ENCODE data around the gene USP14. TPM values are rescaled to one million over a fixed set of nuclear protein-coding genes. Genes with fewer than 3 reads are reported as not detected.

Gene USP14
- total and polyA plus RNA-seq, 2 experiments from 2014 or later: 82.4 to 83.5 TPM

- Histone ChIP-seq H3K4me2 (no peak overlapping the region), H4K20me1 (replicated peaks; ENCODE audit: insufficient read depth) (no peaks in the 10 kb centered on the region), H3K27ac (ENCODE audit: low read depth) (no peak overlapping the region), H3K27me3 (ENCODE audit: insufficient read depth) (no peaks in the 10 kb centered on the region), H3K9me2 (ENCODE audit: insufficient read depth) (no peaks in the 10 kb centered on the region), H3K4me3 (no peak overlapping the region), H3K36me3 (ENCODE audit: insufficient read depth) (no peaks in the 10 kb centered on the region), H3K4me1 (ENCODE audit: insufficient read depth) (no peaks in the 10 kb centered on the region), H3F3A (replicated peaks; ENCODE audit: low read depth) (no peaks in the 10 kb centered on the region), H2AFZ (no peak overlapping the region), H3K79me2 (replicated peaks; ENCODE audit: insufficient read depth) (no peaks in the 10 kb centered on the region)
- Mint-ChIP-seq H3K27ac (no peak overlapping the region), H3K9me3 (peaks cover 3% of the 10 kb centered on the region; the same call in 2 of the 3 replicates), H3K27me3 (ENCODE audit: insufficient read depth, low read depth, poor library complexity) (no peaks in the 10 kb centered on the region), H3K4me1 (no peaks in the 10 kb centered on the region), H3K4me3 (no peak overlapping the region), H3K36me3 (ENCODE audit: low read depth) (no peaks in the 10 kb centered on the region)
- ATAC-seq (no peak), DNase-seq (ENCODE audit: low spot score) (no peak)
- TF ChIP-seq ETS1 (IDR thresholded peaks at IDR 0.05) (no peak), CTCF (conservative IDR thresholded peaks at IDR 0.05; ENCODE audit: low read depth in 2 of 2) (no peak), ZNF462 (CRISPR knock-in tag; IDR thresholded peaks at IDR 0.05) (no peak), JUNB (IDR thresholded peaks at IDR 0.05; ENCODE audit: unreplicated experiment) (no peak), POLR2AphosphoS5 (IDR thresholded peaks at IDR 0.05; ENCODE audit: low read depth) (no peak), REST (IDR thresholded peaks at IDR 0.05; ENCODE audit: unreplicated experiment) (no peak), STAT1 (IDR thresholded peaks at IDR 0.05; ENCODE audit: unreplicated experiment) (no peak), EZH2 (IDR thresholded peaks at IDR 0.05; ENCODE audit: low read depth, unreplicated experiment) (no peak), EZH2phosphoT487 (IDR thresholded peaks at IDR 0.05; ENCODE audit: unreplicated experiment) (no peak)
These were observed 9.5 kb upstream of the USP14 start for GRCh38 chr18:148841-149240.

All from GM23338 (cell line).